NCI-H526 treated with DMSO at 0.1 percent for 48 hours (cell line): ENCODE results near the gene WARS2.
"Not testable (repeated sequence)": the region's sequence is repeated elsewhere in the genome, so short reads cannot be mapped to it uniquely, and the experiment has no call there.

Experiments used
- DNase-seq: peaks from one replicate; lab custom pipeline; 2025; lab: John Stamatoyannopoulos, UW

The WARS2 gene

GRCh38 chr1:119139403-119139802 is 1.1 kb downstream of the WARS2 start:
- peak; percentile 42 for DNase-seq

- no peak for DNase-seq
These were observed 4.1 kb downstream of the WARS2 start for GRCh38 chr1:119136401-119136800.

GRCh38 chr1:119133987-119134386 is 6.5 kb downstream of the WARS2 start:
- no peak for DNase-seq

GRCh38 chr1:119132179-119132578 is 8.3 kb downstream of the WARS2 start:
- no peak for DNase-seq

- DNase-seq: no peak
These were observed 14.6 kb downstream of the WARS2 start for GRCh38 chr1:119125874-119126273.

- no peak for DNase-seq
These were observed 15.7 kb downstream of the WARS2 start for GRCh38 chr1:119124764-119125163.

- not testable (repeated sequence) for DNase-seq
These were observed 18.6 kb downstream of the WARS2 start for GRCh38 chr1:119121872-119122271.

- DNase-seq: no peak
These were observed 23.7 kb downstream of the WARS2 start for GRCh38 chr1:119116725-119117124.

GRCh38 chr1:119115736-119116135 is 24.7 kb downstream of the WARS2 start:
- DNase-seq: no peak

GRCh38 chr1:119115311-119115710 is 25.1 kb downstream of the WARS2 start:
- DNase-seq: no peak

- DNase-seq: no peak
These were observed 25.7 kb downstream of the WARS2 start for GRCh38 chr1:119114786-119115185.

- no peak for DNase-seq
These were observed 27.7 kb downstream of the WARS2 start for GRCh38 chr1:119112791-119113190.

- DNase-seq: no peak
These were observed 28.2 kb downstream of the WARS2 start for GRCh38 chr1:119112244-119112643.

- no peak for DNase-seq
These were observed 31.5 kb downstream of the WARS2 start for GRCh38 chr1:119108988-119109387.

GRCh38 chr1:119103764-119104163 is 36.7 kb downstream of the WARS2 start:
- no peak for DNase-seq

- DNase-seq: no peak
These were observed 38.4 kb downstream of the WARS2 start for GRCh38 chr1:119102051-119102450.

- no peak for DNase-seq
These were observed 38.9 kb downstream of the WARS2 start for GRCh38 chr1:119101563-119101962.

GRCh38 chr1:119099775-119100174 is 40.7 kb downstream of the WARS2 start:
- no peak for DNase-seq

GRCh38 chr1:119097380-119097779 is 43.1 kb downstream of the WARS2 start:
- DNase-seq: no peak

GRCh38 chr1:119093721-119094120 is 46.7 kb downstream of the WARS2 start:
- DNase-seq: no peak

GRCh38 chr1:119091618-119092017 is 48.8 kb downstream of the WARS2 start:
- no peak for DNase-seq

- DNase-seq: no peak
These were observed 50.2 kb downstream of the WARS2 start for GRCh38 chr1:119090250-119090649.

GRCh38 chr1:119086830-119087229 is 53.6 kb downstream of the WARS2 start:
- DNase-seq: no peak

- DNase-seq: no peak
These were observed 55.7 kb downstream of the WARS2 start for GRCh38 chr1:119084798-119085197.

- DNase-seq: no peak
These were observed 56.5 kb downstream of the WARS2 start for GRCh38 chr1:119083980-119084379.
